Thyroid gland (tissue), 4 donors: ENCODE results near the gene RANBP1.

Experiments
- CTCF ChIP-seq, 6 experiments: fragments of 200-600 bp in 3 of 6; fragments of 450-650 bp in 3 of 6; sonication (generic) in 3 of 6; IDR thresholded peaks; one replicate each; pipeline ENCODE4 v1.5.1; 2016 to 2019; ENCODE audit warnings: antibody characterized with exemption in 6 of 6, mild to moderate bottlenecking in 2 of 6, inconsistent platforms in 1 of 6, moderate library complexity in 1 of 6
- POLR2A ChIP-seq, 2 donors: fragments of 450-650 bp; IDR thresholded peaks; one replicate each; pipeline ENCODE4 v1.6.1; 2017; ENCODE audit warnings: antibody characterized with exemption in 2 of 2, mild to moderate bottlenecking in 2 of 2, moderate library complexity in 1 of 2

- TF ChIP-seq CTCF (IDR thresholded peaks at IDR 0.05) (no peak), POLR2A (IDR thresholded peaks at IDR 0.05) (no peak)
Observed at GRCh38 chr22:20151276-20151588, 35.3 kb downstream of the RANBP1 start.
